ENCODE data around the gene MYO7B. TPM values are rescaled to one million over a fixed set of nuclear protein-coding genes. Genes with fewer than 3 reads are reported as not detected.

MYO7B gene
- total RNA-seq, 3 donors from 2014 or later: 0.32 to 2.3 TPM; not detected in 1

GRCh38 chr2:127574656-127575055 lies 39.2 kb downstream of the MYO7B start:
- Histone ChIP-seq H3K36me3 (no peaks in the 10 kb centered on the region), H3K9me3 (no peaks in the 10 kb centered on the region), H3K4me3 (no peak overlapping the region), H3K4me1 (no peaks in the 10 kb centered on the region), H3K27me3 (no peaks in the 10 kb centered on the region), H3K27ac (no peak overlapping the region)
- TF ChIP-seq POLR2A (IDR thresholded peaks at IDR 0.05): no peak
- no peak for TF ChIP-seq POLR2AphosphoS5 (IDR thresholded peaks at IDR 0.05)
- TF ChIP-seq CTCF (IDR thresholded peaks at IDR 0.05): no peak
- DNase-seq (ENCODE audit: low spot score in 2 of 2): no peak
- intact Hi-C loops (cut with DNase I; ENCODE audit: low total_unique reads): no loop called here

- H3K9me3 ChIP-seq: no peaks in the 10 kb centered on the region
- H3K4me3 ChIP-seq: no peak overlapping the region
- H3K4me1 ChIP-seq: no peaks in the 10 kb centered on the region
- DNase-seq (ENCODE audit: low spot score in 2 of 2): no peak
- no peak overlapping the region for H3K27ac ChIP-seq
- TF ChIP-seq POLR2AphosphoS5 (IDR thresholded peaks at IDR 0.05): no peak
- TF ChIP-seq CTCF (IDR thresholded peaks at IDR 0.05): no peak
- TF ChIP-seq POLR2A (IDR thresholded peaks at IDR 0.05): no peak
- H3K27me3 ChIP-seq: no peaks in the 10 kb centered on the region
- intact Hi-C loops (cut with DNase I; ENCODE audit: low total_unique reads): no loop called here
- no peaks in the 10 kb centered on the region for H3K36me3 ChIP-seq
These were observed 39.8 kb downstream of the MYO7B start for GRCh38 chr2:127575185-127575765.

GRCh38 chr2:127575941-127576432 lies 40.5 kb downstream of the MYO7B start:
- no peaks in the 10 kb centered on the region for H3K4me1 ChIP-seq
- intact Hi-C loops (cut with DNase I; ENCODE audit: low total_unique reads): no loop called here
- no peaks in the 10 kb centered on the region for H3K9me3 ChIP-seq
- TF ChIP-seq CTCF (IDR thresholded peaks at IDR 0.05): no peak
- TF ChIP-seq POLR2A (IDR thresholded peaks at IDR 0.05): no peak
- H3K27ac ChIP-seq: peak overlapping the region in 1 of 2 donors; percentile 19
- H3K36me3 ChIP-seq: no peaks in the 10 kb centered on the region
- peak overlapping the region in 1 of 3 donors; percentile 22 for H3K4me3 ChIP-seq
- no peaks in the 10 kb centered on the region for H3K27me3 ChIP-seq
- no peak for DNase-seq (ENCODE audit: low spot score in 2 of 2)

GRCh38 chr2:127576433-127577207 lies 41.1 kb downstream of the MYO7B start:
- no peaks in the 10 kb centered on the region for H3K27me3 ChIP-seq
- DNase-seq (ENCODE audit: low spot score in 2 of 2): peak; percentile 70 to 74
- peak overlapping the region in 1 of 3 donors; percentile 22 for H3K4me3 ChIP-seq
- no peaks in the 10 kb centered on the region for H3K36me3 ChIP-seq
- H3K27ac ChIP-seq: peak overlapping the region in 1 of 2 donors; percentile 19
- H3K4me1 ChIP-seq: no peaks in the 10 kb centered on the region
- no peaks in the 10 kb centered on the region for H3K9me3 ChIP-seq
- TF ChIP-seq CTCF (IDR thresholded peaks at IDR 0.05) (no peak), POLR2AphosphoS5 (IDR thresholded peaks at IDR 0.05) (no peak), POLR2A (IDR thresholded peaks at IDR 0.05) (no peak)
- intact Hi-C loops (cut with DNase I; ENCODE audit: low total_unique reads): no loop called here

- Histone ChIP-seq H3K27me3 (no peaks in the 10 kb centered on the region), H3K27ac (no peak overlapping the region), H3K4me3 (no peak overlapping the region), H3K36me3 (no peaks in the 10 kb centered on the region), H3K4me1 (no peaks in the 10 kb centered on the region), H3K9me3 (no peaks in the 10 kb centered on the region)
- intact Hi-C loops (cut with DNase I; ENCODE audit: low total_unique reads): no loop called here
- no peak for TF ChIP-seq POLR2AphosphoS5 (IDR thresholded peaks at IDR 0.05)
- no peak for TF ChIP-seq CTCF (IDR thresholded peaks at IDR 0.05)
- no peak for TF ChIP-seq POLR2A (IDR thresholded peaks at IDR 0.05)
- DNase-seq (ENCODE audit: low spot score in 2 of 2): no peak
These were observed 41.7 kb downstream of the MYO7B start for GRCh38 chr2:127577208-127577475.

Measured in breast epithelium (tissue), 4 donors.